GM19438 (cell line): ENCODE measurements around the gene CARD19.

Experiments
- ATAC-seq: cut with Tn5 transposase; IDR thresholded peaks from one replicate; pipeline ENCODE4 v1.9.1; 2021; ENCODE audit warnings: low read depth; ENCODE audit not compliant: unreplicated experiment

CARD19 gene

GRCh38 chr9:93086447-93087224 lies 9.4 kb upstream of the CARD19 start:
- ATAC-seq = no peak

- no peak for ATAC-seq
Observed at GRCh38 chr9:93087971-93088655, 7.9 kb upstream of the CARD19 start.

DNA sequence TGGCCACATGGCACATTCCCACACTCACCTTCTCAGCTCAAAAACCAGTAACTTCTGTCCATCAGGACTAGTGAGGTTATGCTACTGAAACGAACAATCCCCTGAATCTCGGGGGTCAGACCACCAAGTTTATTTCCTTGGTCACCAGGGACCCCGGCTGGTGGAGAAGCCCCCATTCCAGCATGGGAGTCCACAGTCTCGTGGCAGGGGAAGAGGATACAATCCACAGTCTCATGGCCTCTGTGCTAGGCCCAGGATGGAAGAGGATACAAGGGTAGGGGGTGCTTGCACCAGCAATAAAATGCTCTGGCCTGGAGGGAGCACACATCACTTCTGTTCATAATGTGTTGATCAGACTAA lies 7.4 kb upstream of the CARD19 start:
- no peak for ATAC-seq

DNA sequence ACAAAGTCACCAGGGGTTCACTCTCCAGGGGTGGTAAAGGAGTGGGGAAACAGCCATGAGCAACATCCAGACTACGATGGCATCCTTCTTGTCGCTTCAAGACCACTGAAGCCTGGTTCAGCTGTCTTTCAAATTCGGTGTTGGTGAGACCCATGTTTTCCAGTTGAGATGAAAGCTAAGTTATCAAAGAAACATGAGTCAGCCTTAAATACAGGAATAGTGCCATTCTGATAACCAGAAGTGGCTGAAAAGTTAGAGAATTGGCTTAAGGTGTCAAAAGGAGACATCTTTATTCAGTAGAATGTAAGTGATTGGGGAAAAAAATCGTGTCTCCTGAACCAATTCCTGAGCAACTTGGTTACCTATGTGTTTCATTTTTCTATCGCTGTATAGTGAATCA lies 7.0 kb upstream of the CARD19 start:
- no peak for ATAC-seq

DNA sequence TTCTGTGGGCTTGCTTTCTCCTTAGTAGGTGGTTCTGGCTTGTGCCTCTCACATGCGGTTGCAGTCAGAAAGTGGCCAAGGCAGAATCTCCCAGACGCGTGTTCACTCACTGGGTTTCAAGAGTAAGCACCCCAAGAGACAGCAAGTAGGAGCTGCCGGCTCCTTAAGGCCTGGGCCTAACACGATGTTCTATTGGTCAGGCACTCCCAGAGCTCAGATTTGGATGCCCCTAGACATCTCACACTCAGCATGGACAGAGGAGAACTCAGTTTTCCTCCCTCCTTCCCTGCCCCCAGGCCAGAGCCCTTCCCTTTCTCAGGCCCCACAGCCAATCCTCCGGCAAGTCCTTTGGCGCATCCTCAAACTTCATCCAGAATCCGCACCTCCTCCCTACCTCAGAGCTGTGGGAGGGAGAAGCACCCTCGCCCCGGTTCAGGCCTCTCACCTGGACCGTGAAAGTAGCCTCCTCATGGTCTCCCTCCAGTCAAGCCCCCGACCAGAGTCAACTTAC lies 6.5 kb upstream of the CARD19 start:
- ATAC-seq = no peak

GRCh38 chr9:93090091-93090655 lies 5.8 kb upstream of the CARD19 start:
- ATAC-seq = no peak

DNA sequence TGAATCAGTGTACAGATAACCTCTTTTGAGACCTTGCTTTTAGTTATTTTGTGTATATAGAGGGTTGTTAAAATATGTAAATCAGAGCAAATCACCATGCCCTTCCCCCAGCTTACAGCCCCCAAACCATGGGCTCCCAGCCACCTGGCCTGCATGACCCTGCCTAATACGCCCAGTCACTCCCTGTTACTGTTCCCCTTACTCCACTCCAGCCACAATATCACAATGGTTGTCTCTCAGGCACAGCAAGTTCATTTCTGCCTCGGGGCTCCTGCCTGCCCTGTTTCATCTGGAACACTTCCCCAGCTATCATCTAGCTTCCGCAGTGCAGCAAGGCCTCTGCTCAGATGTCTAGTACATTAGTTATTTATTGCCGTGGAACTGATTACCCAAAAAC lies 5.0 kb upstream of the CARD19 start:
- no peak for ATAC-seq

GRCh38 chr9:93091453-93092081 lies 4.5 kb upstream of the CARD19 start:
- ATAC-seq = no peak

DNA sequence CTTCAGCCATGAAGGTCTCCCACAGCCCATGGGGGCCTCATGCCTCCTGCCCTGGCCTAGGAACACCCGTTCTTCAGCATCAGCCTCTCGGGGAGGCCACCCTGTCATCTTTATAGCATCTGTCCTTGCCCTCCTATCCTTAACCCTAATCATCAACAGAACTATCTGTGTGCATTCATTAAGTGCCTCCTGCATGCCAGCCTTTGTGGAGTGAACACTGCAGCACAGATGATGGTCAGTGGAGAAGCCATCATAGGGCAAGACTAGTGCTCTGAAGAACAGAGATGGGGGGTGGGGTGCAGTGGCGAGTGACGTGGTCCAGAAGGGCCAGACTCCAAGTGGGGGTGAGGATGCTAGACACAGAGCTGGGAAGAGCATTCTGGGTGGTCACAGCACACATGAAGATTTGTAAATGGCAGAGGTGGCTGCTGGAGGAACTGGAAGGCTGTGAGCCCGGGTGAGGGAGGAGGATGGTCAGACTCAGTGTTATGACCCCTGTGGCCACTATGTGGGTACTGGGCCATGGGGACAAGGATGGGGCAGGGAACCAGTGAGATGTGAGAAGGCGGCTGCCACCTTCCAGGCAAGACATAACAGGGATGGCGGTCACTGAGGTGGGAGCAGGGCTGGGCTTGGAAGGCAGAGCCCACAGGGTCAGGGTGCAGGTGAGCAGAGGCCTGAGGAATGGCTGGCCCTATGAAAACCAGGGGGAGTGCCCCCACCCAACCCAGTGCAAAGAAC lies 3.6 kb upstream of the CARD19 start:
- ATAC-seq = no peak

- ATAC-seq = no peak
Observed at GRCh38 chr9:93093127-93093876, 2.7 kb upstream of the CARD19 start.

DNA sequence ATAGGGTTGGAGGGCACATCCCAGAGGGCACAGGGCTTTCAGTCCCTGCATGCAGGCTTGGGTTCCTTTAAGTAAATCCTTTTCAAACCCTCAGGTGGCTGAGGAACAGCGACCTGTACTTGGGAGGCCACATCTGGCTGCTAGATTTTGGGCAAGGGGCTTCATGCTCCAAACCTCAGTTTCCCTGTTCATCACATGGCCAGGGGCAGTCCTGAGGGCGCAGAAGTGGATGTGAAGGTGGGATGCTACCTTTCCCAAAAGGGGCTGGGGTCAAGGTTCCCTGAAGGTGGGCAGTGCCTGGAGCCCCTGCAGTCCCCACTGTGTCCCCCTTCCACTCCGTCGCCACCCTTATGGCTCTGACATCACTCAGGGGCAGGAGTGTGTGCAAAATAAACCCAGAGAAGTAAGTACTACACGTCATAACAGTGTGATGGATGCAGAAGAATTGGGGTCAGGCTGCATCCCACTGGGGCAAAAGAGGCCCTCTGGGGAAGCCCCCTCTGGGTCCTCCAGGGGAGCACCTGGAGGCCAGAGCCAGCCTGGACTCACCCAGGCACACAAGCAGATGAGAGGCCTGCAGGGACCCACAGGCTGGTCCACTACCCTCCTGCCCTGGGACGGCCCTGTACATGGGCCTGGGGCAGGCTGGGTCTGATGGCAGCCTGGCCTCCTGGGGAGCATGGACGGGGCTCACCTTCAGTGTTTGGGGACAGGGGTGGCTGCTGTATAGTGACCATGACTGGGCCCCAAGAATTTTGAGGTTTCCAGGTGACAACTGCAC lies 1.9 kb upstream of the CARD19 start:
- ATAC-seq = no peak

DNA sequence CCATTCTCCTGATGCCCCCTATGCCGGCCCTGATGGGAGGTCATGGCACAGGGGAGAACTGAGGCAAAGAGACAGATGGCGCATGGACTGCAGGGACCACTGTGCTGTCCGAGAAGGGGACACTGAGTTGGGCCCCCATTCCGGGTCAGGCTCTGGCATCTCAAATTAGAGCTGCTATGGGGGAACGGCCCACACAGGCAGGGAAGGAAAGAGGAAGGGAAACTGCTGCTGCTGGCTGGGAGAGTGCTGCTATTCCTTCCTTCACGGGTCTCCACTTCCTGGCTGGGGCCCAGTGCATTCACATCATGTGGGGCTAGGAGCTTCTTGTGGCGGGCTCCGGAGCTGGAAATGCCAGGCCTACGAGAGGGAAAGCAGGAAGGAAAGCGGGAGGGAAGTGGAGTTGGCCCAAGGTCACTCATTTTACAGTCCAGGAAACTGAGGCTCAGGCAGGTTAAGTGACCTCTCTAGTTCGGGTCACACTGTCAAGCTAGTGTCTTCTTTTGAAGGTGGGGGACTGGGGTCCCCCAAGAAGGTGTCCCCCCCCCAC lies 1.3 kb upstream of the CARD19 start:
- peak; percentile 20 for ATAC-seq

DNA sequence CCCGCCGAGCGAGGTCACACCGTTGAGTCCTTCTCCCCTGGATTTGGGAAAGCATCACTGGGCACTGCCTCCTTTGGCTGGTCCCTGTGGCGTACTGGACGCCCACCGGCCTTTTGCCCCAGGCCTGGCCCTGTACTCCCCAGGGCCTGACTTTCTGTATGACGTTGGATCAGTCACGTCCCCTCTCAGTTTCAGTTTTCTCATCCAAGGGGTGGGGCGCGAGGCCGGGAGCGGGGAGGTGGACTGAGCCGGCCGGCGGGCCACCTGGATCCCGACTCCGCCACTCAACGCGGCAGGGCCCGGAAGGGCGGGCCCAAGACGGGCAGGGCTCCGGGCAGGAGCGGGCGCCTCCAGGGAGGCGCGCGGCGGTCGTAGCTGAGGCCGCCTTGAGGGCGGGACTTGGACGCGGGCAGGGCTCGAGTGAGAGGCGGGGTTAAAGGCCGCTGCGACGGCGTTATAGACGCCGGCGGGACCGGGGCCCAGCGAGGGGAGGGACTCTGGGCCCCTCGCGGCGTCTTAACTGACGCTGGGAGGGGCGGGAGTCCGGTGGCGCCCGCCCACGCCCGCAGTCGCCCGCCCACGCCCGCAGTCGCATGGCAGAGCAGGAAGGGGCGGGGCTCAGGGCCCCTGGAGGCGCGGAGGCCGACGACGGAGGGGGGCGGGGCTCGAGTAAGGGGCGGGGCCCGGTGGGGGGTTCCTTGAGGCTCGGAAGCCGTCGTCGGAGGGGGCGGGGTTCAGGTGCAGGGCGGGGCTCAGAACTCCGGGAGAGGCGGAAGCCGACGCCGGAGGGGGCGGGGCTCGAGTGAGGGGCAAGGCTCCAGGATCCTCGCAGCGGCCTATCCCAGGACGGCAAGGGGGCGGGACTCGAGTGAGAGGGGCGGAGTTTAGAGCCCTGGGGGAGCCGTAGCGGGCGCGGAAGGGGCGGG lies 549 bp upstream of the CARD19 start:
- peak; percentile 46 for ATAC-seq

- ATAC-seq = no peak
Observed at GRCh38 chr9:93096811-93097382, 880 bp downstream of the CARD19 start.

DNA sequence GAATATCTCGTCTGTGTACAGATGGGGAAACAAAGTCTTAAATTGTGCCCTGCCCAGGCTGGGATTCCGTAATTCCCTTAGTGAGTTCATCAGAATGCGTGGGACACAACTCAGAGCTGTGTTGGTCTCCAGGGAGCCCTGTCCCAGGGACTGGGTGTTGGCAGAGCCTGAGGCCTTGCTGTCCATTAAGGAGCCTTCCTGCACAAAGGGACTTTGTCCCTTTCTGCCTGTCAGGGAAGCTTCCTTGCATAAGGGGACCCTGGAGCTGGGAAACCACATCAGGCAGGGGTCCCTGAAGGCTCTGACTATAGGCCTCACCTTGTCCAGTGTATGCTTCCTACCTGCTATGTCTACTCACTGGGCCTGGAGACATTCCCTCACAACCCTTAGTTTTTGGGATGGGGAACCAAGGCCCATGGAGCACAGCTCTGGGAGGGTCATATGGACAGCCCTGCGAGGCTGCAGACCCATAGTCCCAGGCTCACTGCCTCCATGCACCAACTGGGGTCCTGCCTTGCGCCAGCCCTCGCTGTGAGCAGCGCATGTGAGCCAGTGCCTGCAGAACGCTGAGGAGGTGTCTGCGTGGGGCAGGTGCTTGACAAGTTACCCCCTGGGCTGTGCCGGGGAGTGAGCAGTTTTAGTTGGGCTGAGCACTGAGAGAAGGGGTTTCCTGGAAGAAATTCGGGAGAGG lies 1.6 kb downstream of the CARD19 start:
- ATAC-seq = no peak

- no peak for ATAC-seq
Observed at GRCh38 chr9:93098236-93098946, 2.4 kb downstream of the CARD19 start.
